Stimulated activated CD4-positive, alpha-beta T cell treated with anti-CD3 and anti-CD28 coated beads, Interleukin-1b, Interleukin-23, amount 100 ng/mL, for 24 hours (primary cell): ENCODE data around the gene CNNM2.

Source experiments
- DNase-seq, 4 experiments: peaks; one replicate each; pipeline ENCODE4 v3.0.0-alpha.2; 2020; ENCODE audit warnings: low read depth in 4 of 4, low spot score in 1 of 4

Gene CNNM2

DNA sequence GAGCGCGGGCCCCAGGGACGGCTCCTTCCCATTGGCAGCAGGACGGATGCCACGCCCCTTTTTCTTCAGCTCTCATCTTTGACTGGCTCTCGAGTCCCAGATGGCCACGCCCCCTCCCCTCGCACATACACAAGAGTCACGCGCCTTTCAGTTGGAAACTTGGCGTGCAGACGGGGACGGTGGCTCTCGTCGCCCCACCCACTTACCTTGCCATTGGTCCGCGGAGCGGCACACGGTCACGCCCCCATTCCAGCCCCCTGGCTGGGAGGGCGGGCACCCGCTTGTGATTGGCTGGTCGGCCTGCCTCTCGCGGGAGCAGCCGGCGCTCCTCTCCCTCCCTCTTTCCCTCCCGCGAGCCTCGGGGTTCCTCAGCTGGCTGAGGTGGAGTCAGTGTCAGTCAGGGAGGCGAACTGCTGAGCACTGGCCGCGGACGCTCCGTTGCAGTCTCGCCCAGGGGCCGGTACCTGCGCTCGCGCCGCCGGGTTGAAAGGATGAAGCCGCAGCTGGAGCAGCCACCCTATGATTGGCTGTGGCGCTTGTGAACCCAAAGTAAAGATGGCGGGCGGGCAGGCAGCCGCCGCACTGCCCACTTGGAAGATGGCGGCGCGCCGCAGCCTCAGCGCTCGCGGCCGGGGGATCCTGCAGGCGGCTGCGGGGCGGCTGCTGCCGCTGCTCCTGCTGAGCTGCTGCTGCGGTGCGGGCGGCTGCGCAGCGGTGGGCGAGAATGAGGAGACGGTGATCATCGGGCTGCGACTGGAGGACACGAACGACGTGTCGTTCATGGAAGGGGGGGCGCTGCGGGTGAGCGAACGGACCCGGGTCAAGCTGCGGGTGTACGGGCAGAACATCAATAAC, at the start of gene CNNM2:
Gene CNNM2 (plus strand): TSS at position 333 of the 855 bp plus-strand sequence. CDS start 187 bp downstream, at position 520.
- peak; percentile 98 to 100 (median 98) for DNase-seq

DNA sequence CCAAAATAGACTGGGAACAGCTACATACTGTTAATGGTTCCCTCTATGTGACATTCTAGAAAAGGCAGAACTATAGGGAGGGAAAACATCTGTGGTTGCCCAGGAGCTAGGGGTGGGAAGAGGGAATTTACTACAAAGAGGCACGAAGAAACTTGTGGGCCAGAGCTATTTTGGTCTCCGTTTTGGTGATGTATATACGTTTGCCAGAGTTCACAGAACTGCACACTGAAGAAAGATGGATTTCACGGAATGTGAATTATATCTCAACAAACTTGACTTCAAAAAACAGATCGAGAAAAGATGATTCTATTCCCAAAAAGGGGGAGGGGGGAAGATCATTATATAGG, 49.2 kb upstream of the CNNM2 start:
- no peak for DNase-seq

DNA sequence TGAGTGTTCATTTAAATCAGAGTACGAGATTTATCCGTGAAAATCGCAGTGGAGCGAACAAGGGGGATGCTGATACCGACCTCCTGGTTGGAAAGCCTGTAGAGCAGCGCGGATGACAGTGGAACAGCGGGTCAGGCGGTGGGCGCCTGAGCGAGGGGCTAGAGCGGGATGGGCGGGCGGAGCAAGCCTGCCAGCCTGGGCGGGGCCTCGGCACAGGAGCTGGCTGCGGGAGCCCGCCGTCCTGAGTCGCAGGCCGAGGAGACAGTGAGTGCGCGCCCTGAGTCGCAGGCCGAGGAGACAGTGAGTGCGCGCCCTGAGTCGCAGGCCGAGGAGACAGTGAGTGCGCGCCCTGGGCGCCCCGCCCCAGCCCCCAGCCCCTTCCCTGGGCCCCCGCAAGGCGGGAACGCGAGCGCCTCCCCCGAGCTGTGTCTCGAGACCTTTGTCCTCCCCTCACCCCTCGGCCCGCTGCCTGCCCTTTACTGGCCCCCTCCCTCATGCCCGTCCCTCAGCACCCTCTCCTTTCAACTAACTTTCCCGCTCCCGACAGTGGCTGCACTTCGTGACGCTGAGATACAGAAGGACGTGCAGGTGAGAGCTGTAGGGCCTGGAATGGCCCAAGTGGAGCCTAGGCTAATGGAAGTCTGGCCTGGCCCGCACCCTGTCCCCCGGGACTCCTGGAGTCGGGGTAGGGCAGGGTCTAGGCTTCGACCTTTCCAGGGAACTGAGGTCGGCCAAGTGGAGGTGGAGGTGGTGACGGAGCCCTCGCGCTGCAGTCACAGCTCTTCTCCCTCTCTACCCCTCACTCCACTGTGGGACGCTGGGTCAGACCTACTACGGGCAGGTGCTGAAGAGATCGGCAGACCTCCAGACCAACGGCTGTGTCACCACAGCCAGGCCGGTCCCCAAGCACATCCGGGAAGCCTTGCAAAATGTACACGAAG, 48.6 kb upstream of the CNNM2 start, which contains the start of gene AS3MT:
Gene AS3MT (plus strand): TSS at position 213 of the 941 bp plus-strand sequence. CDS start 123 bp downstream, at position 336.
- DNase-seq = no peak

DNA sequence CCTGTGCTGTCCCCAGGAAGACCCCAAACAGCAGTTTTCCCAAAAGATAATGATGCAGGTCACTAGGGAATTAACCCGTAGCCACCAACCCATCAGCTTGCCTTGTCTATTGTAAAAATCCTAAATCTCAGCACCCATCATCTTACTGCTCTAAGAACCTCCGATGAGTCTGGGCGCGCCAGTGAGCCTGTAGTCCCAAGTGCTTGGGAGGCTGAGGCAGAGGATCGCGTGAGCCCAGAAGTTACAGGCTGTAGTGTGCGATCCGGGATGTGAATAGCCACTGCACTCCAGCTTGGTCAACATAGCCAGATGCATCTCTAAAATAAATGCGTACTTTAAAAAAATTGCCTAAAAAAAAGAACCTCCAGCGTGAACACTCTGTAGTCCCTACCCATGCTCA, 47.9 kb upstream of the CNNM2 start:
- no peak for DNase-seq

DNA sequence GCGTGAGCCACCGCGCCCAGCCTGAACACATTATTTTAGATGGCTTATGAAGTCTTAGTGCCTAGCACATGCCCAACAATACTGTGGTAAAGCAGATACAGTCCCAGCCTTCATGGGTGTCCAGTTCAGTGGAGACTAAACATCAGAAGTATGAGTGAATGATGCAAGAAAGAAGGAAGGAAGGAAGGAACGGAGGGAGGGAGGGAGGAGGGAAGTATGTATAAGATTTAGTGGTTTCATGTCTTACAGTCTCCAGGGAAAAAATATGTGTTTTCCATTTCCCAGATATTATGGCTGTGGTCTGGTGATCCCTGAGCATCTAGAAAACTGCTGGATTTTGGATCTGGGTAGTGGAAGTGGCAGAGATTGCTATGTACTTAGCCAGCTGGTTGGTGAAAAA, 45.9 kb upstream of the CNNM2 start:
- no peak for DNase-seq

DNA sequence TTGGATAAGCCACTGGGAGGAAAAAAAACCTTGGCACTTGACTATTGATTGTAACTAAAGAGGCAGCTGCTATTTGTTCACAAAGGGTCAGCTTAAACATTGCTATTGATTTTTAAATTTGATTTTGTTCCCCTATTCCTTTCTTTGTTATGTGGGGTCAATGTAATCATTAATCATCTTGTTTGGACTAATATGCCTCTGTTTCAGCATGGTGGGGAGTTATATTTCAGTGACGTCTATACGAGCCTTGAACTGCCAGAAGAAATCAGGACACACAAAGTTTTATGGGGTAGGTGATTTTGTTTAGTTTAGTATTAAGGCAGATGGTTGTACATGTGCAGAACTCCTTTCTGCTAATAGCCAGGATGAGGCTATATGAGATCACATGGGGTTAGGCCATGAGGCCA, 41.3 kb upstream of the CNNM2 start:
- no peak for DNase-seq

DNA sequence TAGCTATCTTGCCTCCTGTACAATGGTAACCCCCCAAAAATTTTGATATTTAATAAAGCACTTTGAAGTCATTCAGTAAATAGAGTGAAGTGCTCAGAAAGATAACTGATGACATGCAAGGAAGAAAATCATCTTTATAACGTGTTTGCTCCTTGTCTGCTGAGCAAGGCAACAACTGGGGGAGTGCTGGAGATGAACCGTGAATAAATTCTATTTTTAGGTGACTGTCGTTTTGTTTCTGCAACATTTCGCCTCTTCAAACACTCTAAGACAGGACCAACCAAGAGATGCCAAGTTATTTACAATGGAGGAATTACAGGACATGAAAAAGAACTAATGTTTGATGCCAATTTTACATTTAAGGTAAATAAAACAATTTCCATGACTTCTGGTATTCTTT, 39.5 kb upstream of the CNNM2 start:
- no peak for DNase-seq

DNA sequence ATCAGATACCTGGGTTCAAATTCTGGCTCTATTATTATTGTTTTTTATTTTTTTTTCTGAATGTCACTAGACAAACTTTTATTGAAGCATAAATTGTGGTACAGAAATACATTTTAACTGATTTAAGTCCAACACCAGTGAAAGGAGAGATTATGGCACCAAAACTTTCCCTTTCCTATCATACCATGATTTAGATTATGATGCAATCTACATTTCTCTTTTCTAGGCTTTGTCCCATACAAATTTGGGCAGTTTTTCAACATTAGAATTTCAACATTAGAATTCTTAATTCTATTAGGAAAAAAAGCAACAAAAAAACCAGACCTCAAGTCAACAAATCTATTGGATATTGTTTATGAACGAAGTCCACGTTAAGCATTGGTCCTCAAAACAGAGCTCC, 37.8 kb upstream of the CNNM2 start:
- DNase-seq = no peak

DNA sequence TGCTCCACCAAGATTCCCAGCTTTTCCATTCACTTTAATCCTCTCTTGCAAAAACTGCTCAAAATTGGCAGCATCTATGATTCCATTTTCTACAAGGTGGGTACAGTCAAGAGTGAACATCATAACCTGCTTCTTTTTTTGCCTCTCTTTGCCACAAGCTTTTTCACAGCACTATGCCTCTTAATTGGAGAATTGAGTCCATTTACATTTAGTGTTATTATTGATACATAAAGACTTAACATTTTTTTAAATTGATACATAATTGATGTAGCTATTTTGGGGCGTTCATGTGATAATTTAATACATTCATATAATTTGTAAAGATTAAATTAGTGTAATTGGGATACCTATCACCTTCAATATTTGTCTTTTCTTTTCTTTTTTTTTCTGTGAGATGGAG, 30.0 kb upstream of the CNNM2 start:
- no peak for DNase-seq

DNA sequence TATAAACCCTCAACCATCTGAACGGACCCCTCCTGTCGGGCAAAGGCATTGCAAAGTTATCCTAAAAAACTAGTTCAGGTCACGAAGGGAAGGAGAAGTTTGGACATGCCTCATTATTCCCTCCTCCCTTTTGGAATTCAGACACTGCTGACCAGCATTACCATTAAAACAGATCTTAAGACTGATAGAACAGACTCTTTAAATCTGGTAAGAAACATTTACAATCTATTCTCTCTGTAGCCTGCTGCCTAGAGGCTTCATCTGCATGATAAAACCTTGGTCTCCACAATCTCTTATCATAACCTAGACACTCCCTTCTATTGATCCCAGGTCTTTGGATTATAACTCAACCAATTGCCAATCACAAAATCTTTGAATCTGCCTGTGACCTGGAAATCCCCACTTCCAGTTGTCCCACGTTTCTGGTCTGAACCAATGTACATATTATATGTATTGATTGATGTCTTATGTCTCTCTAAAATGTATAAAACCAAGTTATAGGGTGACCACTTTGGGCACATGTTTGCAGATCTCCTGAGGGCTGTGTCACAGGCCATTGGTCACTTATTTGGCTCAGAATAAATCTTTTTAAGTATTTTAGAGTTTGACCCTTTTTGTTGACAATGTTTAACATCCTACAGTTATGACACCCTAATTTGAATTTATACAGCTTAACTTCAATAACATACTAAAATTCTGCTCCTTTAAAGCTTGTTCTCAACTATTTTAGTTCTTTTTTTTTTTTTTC, 23.5 kb upstream of the CNNM2 start:
- DNase-seq = no peak

DNA sequence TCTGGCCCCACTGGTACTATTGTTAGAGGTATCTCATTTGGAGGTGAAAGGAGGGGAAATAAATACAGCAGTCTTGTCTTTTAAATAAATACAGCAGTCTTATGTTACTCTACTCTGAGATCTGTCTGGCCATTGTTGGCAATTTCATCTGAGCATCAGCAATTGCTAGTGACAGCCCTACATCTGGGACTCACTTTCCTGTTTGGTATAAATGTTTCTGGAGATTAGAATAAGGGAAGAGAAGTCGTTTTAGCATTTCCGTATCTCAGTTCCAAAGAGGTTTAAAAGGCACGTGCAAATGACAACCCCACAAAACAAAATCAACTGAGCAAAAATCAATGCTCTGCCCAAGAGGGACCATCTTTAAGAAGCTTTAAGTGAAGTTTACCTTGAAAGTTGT, 18.1 kb upstream of the CNNM2 start:
- no peak for DNase-seq

DNA sequence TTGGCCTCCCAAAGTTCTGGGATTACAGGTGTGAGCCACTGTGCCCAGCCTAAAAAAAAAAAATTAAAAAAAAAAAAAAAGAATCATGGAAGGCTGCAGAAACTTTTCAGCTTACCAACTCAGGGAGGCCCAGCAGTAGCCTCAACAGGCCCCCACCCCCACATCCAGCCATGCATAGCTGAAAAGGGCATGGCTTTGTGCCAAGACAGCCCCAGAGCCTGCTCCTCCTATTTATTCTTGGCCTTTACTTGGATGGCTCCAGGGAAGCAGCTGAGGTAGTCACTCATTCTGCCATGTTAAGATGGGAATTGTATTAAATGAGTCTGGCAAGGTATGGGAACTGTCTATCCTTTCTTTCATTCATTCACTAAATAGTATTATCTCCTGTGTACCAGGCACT, 13.7 kb upstream of the CNNM2 start:
- DNase-seq = no peak

DNA sequence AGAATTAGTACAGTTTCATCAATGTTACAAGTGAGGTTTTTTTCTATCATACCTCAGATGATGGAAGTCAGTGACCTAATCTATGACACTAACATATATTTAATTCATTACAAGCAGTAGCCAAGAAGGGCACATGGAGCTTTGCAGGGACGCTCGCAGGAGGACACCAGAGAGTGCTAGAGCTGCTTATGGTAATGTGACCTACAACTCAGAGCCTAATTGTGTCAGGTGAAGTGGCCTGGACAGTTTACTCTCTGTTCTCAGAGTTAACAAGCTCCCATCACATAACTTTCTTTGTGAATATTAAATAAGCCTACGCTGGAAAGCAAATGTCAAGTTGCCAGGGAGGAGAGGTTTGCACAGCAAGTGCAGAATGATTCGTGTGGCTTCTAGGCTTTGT, 11.6 kb upstream of the CNNM2 start:
- no peak for DNase-seq

DNA sequence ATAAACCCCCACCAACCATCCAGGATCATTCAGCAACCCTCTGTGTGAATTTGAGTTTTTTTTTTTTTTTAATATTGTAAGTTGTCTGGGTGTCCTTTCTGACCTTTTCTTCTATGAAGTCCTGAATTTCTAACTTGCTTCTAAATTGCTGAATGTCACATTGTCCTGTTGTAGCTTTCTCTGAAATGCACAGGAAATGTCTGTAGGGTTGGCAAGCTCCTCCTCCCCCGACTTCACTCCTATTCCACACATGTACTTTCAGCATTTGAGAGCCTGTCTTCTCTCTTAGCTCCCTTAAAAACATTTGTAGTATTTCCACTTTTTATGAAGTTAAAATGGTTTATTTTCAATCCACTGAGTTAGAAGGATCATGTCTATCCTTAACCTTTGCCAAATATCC, 3.3 kb upstream of the CNNM2 start:
- DNase-seq = no peak

DNA sequence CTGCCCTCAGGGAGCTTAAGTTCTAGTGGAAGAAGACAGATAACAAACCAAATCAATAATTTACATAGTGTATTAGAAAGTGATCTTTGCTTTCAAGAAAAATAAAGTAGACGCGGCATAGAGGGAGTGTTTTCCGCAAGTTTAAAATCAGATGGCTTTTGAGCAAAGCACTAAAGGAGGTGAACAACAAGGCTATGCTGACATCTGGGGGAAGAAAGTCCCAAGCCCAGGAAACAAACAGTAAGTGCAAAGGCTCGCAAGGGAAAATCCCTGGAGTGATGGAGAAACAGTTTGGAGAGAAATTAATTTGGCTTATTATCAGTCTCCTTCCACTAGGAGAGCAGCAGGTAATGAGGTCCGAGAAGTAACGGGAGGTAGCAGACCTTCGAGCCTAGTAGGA, 1.9 kb upstream of the CNNM2 start:
- DNase-seq = no peak

DNA sequence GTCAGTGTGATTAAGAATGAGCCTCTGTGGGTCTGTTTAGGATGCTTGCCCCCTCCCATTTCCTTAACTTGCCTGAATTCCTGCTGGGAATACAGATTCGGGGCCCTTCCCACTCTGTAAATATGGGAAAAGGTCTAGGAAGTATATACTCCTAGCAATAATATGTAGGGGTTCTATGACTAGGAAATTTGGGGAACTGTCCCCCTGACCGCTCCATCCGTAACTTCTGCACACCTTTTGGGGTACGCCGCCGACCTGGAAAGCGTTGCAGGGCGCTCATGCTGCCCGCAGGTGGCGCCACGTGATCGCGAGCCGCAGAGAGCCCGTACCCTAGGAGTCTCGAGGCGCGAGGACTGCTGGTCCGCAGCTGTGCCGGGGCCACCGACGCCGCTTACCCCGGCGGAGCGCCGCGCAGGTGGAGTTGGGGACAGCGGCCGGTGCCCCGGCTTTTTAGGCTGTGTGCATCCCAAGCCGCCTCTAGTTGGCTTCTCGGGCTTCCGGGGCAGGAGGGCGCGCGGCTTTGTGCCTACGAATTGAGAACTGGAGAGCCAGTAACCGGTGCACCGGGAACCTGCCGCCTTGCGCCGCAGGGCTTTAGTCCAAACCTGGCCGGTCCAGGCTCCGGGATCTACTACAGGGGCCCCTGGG, 656 bp upstream of the CNNM2 start:
- DNase-seq = peak; percentile 62 to 72 (median 70)

DNA sequence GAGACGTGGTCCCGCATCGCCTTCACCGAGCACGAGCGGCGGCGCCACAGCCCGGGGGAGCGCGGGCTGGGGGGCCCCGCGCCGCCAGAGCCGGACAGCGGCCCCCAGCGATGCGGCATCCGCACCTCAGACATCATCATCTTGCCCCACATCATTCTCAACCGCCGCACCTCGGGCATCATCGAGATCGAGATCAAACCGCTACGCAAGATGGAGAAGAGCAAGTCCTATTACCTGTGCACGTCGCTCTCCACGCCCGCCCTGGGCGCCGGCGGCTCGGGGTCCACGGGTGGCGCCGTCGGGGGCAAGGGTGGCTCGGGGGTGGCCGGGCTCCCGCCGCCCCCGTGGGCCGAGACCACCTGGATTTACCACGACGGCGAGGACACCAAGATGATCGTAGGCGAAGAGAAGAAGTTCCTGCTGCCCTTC, 737 bp downstream of the CNNM2 start:
- DNase-seq = peak in 2 of 4 experiments; percentile 14

DNA sequence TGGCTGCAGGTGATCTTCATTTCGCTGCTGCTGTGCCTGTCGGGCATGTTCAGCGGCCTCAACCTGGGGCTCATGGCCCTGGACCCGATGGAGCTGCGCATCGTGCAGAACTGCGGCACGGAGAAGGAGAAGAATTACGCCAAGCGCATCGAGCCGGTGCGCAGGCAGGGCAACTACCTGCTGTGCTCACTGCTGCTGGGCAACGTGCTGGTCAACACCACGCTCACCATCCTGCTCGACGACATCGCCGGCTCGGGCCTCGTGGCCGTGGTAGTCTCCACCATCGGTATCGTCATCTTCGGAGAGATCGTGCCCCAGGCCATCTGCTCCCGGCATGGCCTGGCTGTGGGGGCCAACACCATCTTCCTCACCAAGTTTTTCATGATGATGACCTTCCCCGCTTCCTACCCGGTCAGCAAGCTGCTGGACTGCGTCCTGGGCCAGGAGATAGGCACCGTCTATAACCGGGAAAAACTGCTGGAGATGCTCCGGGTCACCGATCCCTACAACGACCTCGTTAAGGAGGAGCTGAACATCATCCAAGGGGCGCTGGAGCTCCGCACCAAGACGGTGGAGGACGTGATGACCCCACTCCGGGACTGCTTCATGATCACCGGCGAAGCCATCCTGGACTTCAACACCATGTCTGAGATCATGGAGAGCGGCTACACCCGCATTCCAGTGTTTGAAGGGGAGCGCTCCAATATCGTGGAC, 1.3 kb downstream of the CNNM2 start:
- no peak for DNase-seq

DNA sequence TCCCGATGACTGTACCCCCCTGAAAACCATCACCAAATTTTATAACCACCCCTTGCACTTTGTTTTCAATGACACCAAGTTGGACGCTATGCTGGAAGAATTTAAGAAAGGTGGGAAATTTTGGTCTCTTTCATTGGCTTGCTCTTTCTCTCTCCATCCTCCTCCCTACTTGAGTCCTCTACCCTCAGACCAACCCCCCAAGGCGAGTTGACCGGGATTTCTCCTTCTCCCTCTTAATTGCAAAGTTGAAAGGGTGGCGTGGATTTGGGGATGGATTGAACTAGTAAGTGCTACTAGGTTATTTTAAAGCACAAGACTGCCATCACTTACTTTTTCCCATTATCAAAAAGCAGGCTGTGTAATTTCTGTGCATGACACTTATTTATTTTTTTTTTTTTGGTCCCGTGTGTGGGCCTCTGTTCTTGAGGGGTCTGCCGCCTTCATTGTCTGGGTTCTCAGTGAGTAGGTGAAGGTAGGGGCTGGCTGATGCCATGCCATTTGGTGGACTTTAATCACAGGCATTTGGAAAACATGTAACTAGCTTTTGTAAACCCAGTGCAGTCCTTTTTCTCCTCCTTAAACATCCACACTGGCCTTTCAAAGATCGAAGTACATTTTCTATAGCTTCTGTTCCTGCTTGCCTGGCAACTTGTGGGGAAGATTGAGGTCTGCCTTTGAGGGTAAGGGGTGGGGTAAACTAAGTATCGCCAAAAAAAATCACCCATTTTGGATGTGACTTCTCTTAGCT, 2.1 kb downstream of the CNNM2 start:
- no peak for DNase-seq
